ENCODE results near the gene CREBRF.

DNA sequence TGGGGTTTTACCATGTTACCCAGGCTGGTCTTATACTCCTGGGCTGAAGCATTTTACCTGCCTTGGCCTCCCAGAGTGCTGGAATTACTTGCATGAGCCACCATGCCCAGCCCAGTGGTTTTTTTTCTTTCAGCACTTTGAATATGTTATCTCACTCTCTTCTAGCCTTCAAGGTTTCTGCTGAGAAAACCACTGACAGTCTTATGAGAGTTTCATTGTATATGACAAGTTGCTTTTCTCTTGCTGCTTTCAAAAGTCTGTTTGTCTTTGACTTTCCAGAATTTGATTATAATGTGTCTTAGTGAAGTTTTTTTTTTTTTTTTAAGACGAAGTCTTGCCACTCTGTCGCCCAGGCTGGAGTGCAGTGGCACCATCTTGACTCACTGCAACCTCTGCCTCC, 45.1 kb downstream of the CREBRF start:
- TF ChIP-seq EZH2phosphoT487 (IDR thresholded peaks at IDR 0.05; ENCODE audit: low read depth, severe bottlenecking, unreplicated experiment): no peak
- TF ChIP-seq, protein P1, sequence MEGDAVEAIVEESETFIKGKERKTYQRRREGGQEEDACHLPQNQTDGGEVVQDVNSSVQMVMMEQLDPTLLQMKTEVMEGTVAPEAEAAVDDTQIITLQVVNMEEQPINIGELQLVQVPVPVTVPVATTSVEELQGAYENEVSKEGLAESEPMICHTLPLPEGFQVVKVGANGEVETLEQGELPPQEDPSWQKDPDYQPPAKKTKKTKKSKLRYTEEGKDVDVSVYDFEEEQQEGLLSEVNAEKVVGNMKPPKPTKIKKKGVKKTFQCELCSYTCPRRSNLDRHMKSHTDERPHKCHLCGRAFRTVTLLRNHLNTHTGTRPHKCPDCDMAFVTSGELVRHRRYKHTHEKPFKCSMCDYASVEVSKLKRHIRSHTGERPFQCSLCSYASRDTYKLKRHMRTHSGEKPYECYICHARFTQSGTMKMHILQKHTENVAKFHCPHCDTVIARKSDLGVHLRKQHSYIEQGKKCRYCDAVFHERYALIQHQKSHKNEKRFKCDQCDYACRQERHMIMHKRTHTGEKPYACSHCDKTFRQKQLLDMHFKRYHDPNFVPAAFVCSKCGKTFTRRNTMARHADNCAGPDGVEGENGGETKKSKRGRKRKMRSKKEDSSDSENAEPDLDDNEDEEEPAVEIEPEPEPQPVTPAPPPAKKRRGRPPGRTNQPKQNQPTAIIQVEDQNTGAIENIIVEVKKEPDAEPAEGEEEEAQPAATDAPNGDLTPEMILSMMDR (IDR thresholded peaks at IDR 0.05; ENCODE audit: poor library complexity): no peak
- no peak for TF ChIP-seq EZH2 (IDR thresholded peaks at IDR 0.05; ENCODE audit: borderline replicate concordance)
